ENCODE results near the gene CA5A.

Gene CA5A

GRCh38 chr16:87847785-87848675 lies 88.3 kb downstream of the CA5A start:
- no peak for DNase-seq

GRCh38 chr16:87847467-87847784 lies 88.9 kb downstream of the CA5A start:
- DNase-seq: no peak

GRCh38 chr16:87846705-87847466 lies 89.4 kb downstream of the CA5A start:
- DNase-seq: no peak

- DNase-seq: no peak
Observed at GRCh38 chr16:87845807-87846619, 90.3 kb downstream of the CA5A start.

DNA sequence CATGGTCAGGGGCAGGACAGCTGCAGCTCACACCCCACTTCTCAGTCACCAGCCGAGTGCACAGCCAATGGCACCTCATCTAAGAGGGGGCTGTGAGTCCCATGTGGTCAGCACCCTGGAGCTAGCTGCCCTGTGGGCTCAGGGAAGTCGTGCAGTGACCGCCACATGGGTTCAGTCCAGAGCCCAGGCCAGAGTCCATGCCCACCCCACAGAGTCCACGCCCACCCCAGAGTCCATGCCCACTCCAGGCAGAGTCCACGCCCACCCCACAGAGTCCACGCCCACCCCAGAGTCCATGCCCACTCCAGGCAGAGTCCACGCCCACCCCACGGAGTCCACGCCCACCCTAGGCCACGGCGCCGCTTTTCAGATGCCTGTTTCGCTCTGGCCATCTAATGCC lies 91.1 kb downstream of the CA5A start:
- DNase-seq: no peak

GRCh38 chr16:87844809-87845208 lies 91.5 kb downstream of the CA5A start:
- DNase-seq: no peak

DNA sequence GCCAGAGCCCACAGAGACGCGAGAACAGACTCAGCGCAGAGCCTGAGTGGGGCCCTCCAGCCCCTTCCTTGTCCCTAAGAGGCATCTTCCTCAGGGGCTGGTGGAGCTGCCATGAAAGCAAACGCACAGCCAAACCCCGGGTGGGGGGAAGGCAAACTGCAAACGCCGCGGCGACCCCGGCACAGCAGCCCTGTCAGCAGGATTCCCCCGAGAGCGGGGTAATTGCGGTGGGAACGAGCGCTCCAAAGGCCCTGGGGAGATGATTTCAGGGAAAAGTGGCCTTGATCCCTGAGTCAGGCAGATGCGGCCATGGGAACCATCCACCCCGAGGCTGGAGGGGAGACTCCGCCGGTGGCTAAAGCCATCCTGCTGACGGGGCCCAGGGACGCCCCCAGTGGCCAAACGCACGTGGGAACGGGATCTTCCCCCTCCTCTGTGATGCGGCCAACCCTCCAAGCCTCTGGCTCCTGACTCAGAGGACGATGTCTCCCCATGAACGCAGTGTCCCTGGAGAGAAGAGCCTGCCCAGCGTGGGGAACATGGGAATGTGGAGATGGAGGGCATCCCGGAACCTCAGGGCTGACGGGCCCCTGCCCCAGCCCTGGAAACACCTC lies 92.1 kb downstream of the CA5A start:
- DNase-seq: no peak

GRCh38 chr16:87843678-87844105 lies 92.6 kb downstream of the CA5A start:
- no peak for DNase-seq

DNA sequence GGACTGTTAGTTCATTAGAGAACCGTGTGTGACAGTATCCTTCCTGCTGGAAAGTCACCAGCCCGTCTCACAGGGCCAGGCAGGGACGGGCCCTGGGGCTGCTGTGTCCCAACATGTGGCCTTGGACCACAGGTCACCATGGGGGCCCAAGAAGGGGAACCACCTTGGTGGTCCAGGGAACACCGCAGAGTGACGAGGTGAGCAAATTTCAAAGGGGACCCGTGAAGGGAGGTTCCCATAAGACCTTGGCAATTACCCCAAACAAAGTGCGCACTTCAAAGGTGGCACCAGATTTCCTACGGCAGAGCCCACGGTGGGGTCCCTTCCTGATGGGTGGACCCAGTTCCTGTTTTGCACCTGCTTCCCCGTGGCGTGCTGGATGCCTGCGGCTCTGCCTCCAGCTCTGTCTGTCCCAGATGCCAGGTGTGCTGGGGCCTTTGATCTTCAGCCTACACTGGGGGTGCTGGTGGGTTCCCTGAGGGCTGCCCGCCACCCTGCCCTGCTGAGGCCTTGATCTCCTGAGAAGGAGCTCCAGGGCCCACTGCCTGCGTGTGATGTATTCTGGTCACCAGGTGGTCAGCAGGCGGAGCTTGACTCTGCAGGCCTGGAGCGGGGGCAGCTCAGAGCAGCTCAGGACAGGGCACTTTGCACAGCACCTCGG lies 94.0 kb downstream of the CA5A start:
- no peak for DNase-seq

- no peak for DNase-seq
Observed at GRCh38 chr16:87841340-87842208, 94.8 kb downstream of the CA5A start.

- DNase-seq: no peak
Observed at GRCh38 chr16:87840271-87840978, 95.9 kb downstream of the CA5A start.

DNA sequence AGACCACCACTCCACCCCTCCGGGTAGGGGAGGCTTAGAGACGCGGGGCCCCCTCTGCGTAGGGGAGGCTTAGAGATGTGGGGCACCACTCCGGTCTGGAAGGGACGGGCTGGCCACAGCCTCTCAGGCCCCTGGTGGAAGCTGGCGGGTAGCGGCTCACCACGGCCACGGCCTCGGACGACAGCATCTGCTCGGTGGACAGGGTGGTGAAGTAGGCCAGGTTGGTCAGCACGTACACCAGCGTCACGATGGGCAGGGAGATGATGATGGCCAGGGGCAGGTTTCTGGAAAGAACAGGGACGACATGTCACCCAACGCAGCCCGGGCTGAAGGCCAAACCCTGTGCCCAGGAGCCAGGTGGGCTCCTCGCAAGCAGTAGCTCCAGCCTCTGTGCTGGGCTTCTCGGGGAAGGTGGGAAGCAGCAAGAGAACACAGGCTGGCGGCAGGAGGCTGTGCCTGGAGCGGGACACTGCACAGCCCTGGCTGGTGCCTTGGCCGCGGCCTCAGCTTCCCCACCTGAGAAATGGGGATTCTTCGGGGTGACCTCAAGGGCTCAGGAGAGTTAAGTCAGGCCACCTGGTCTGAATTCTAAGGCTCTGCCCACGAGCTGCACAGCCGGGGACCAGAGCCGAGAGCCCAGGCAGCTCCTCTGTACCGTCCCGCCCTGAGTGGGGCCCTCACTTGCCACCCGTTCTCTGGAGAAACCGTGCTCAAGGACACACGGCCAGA lies 96.6 kb downstream of the CA5A start:
- DNase-seq: no peak

- no peak for DNase-seq
Observed at GRCh38 chr16:87838643-87839541, 97.4 kb downstream of the CA5A start.
